Measurements from ENCODE around the gene STX10. TPM values are rescaled to one million over a fixed set of nuclear protein-coding genes. Genes with fewer than 3 reads are reported as not detected.

Gene STX10
- total and polyA plus RNA-seq, 2 of the 4 experiments (the other 2 are of a cell fraction) = 64.9 to 82.0 TPM

DNA sequence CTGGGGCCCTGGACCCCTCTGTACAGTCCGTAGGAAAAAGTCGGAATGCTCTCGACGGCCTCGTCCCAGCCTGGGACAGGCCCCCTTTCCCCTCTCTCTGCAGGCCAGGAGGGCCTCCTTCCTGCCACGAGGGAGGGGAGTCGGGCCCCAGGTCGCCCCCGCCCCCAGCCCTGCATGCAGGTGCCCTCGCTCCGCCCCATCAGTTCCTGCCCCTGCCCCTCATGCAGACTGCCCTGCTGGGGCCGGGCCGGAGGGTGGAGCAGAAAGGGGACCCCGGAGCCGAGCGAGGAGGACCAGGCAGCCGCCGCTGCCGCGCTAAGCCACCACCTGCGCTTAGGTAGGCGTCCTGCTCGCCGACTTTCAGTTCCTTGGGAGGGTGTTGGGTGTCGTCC is 54.8 kb downstream of the STX10 start:
- H3K4me3 ChIP-seq (ENCODE audit: insufficient read depth, low read depth, low read length) = no peak overlapping the region
- ATAC-seq (ENCODE audit: low read depth) (no peak), DNase-seq (no peak)
- H4K20me1 ChIP-seq (ENCODE audit: insufficient read depth, low read length) = peaks cover 15% of the 10 kb centered on the region
- no peak overlapping the region for H3K14ac ChIP-seq (replicated peaks; ENCODE audit: low read depth, low read length)
- no peak for TF ChIP-seq ELK1 (IDR thresholded peaks at IDR 0.05; ENCODE audit: borderline replicate concordance, low read depth, low read length)
- no peak for TF ChIP-seq MXI1 (IDR thresholded peaks at IDR 0.05; ENCODE audit: borderline replicate concordance, low read depth, low read length)
- no peak for TF ChIP-seq CEBPB (IDR thresholded peaks at IDR 0.05; ENCODE audit: low read depth, low read length)
- TF ChIP-seq RFX5 (IDR thresholded peaks at IDR 0.05; ENCODE audit: low read depth, low read length) = no peak
- peaks cover 11% of the 10 kb centered on the region; the same call in 1 of the 2 replicates for H3K4me1 ChIP-seq (ENCODE audit: control insufficient read depth, insufficient read depth, low read length)
- no peaks in the 10 kb centered on the region for H3K9me3 ChIP-seq (ENCODE audit: control insufficient read depth, insufficient read depth, low read length)
- H2BK20ac ChIP-seq (ENCODE audit: low read depth, low read length) = no peak overlapping the region
- peaks cover 9% of the 10 kb centered on the region; the same call in 1 of the 2 replicates for H3K36me3 ChIP-seq (ENCODE audit: control insufficient read depth, insufficient read depth, low read length)
- intact Hi-C loops (cut with micrococcal nuclease) = no loop called here
- H4K8ac ChIP-seq (ENCODE audit: low read depth in 2 of 2, low read length in 2 of 2) = no peak overlapping the region
- WGBS, 2 experiments (ENCODE audit: extremely low coverage in 2 of 2, insufficient read length in 1 of 2) = 67% methylated on average over 9 of the region's 25 CpGs; no CpG with 5 or more reads in 1 of the 2 experiments
- no peak overlapping the region for H3K23ac ChIP-seq (ENCODE audit: low read depth, low read length)
- H3K27me3 ChIP-seq (ENCODE audit: control insufficient read depth, insufficient read depth, low read length) = no peaks in the 10 kb centered on the region
- CTCF ChIA-PET = interaction anchor here (0.5 to 2.2 kb wide), 4 partner anchors 34 to 118 kb away, joined by 3 to 8 read pairs (median 4); no protein-coding TSS in a partner anchor
- H4K91ac ChIP-seq (ENCODE audit: insufficient read depth, low read depth, low read length) = no peak overlapping the region
- no peak overlapping the region for H2BK120ac ChIP-seq (ENCODE audit: low read depth, low read length)
- 0 out of 2 replicates have a peak, but pooled peaks cover 3% of the 10 kb centered on the region for H3K9me1 ChIP-seq (ENCODE audit: insufficient read depth, low read length)
- H3K4me2 ChIP-seq (ENCODE audit: low read depth, low read length) = no peak overlapping the region
- no peak overlapping the region for H2BK5ac ChIP-seq (ENCODE audit: low read depth, low read length, poor library complexity, severe bottlenecking)
- no peak overlapping the region for H2AFZ ChIP-seq (replicated peaks; ENCODE audit: low read length, poor library complexity)
- 0 out of 4 replicates have a peak, but pooled peaks cover 0 to 6% of the 10 kb centered on the region in 2 experiments for H3K79me1 ChIP-seq (ENCODE audit: low read depth in 1 of 2, low read length in 2 of 2)
- no TSS peak for BruUV-seq (replicated peaks)
- in situ Hi-C loops (cut with MboI; ENCODE audit: low sequenced_read_pairs) = no loop called here
- H3K9ac ChIP-seq (ENCODE audit: low read depth, low read length) = no peak overlapping the region
- no peak overlapping the region for H3K18ac ChIP-seq (ENCODE audit: low read depth, low read length)
- H3K56ac ChIP-seq (ENCODE audit: extremely low read depth, insufficient read depth, low read length) = no peak overlapping the region
- no peak overlapping the region for H3K27ac ChIP-seq (ENCODE audit: insufficient read depth, low read length)
- no peak overlapping the region for H2AK9ac ChIP-seq (replicated peaks; ENCODE audit: low read depth, low read length, poor library complexity)
- POLR2A ChIA-PET (ENCODE audit: unreplicated experiment) = no interaction called here
- no peak overlapping the region for H2BK15ac ChIP-seq (ENCODE audit: low read depth, low read length)
- no peak overlapping the region for H3K4ac ChIP-seq (ENCODE audit: low read depth, low read length)
- H4K5ac ChIP-seq (ENCODE audit: low read depth, low read length) = no peak overlapping the region
- dilution Hi-C loops (cut with HindIII; ENCODE audit: low sequenced_read_pairs, unreplicated experiment) = no loop called here
- H2AK5ac ChIP-seq (ENCODE audit: low read depth, low read length) = no peak overlapping the region

All from IMR-90 (cell line).